Osteocyte (in vitro differentiated cells): ENCODE measurements around the gene GPR160. TPM values are rescaled to one million over a fixed set of nuclear protein-coding genes. Genes with fewer than 3 reads are reported as not detected.
"Not testable (repeated sequence)": the region's sequence is repeated elsewhere in the genome, so short reads cannot be mapped to it uniquely, and the experiment has no call there.

Experiments used
- DNase-seq: peaks from one replicate; pipeline ENCODE4 v3.0.0; 2021; ENCODE audit warnings: mixed read lengths; ENCODE audit not compliant: unreplicated experiment; ENCODE audit errors: extremely low spot score
- H3K27ac Mint-ChIP-seq: one replicate; pipeline ENCODE4 v1.8.0; 2021; ENCODE audit warnings: mild to moderate bottlenecking, mixed read lengths; ENCODE audit not compliant: unreplicated experiment
- H3K27me3 Mint-ChIP-seq: one replicate; pipeline ENCODE4 v1.8.0; 2021; ENCODE audit warnings: mixed read lengths; ENCODE audit not compliant: unreplicated experiment
- H3K36me3 Mint-ChIP-seq: one replicate; pipeline ENCODE4 v1.8.0; 2021; ENCODE audit warnings: mixed read lengths; ENCODE audit not compliant: unreplicated experiment
- H3K4me1 Mint-ChIP-seq: one replicate; pipeline ENCODE4 v1.8.0; 2021; ENCODE audit warnings: mixed read lengths; ENCODE audit not compliant: unreplicated experiment
- H3K4me3 Mint-ChIP-seq: one replicate; pipeline ENCODE4 v1.8.0; 2021; ENCODE audit warnings: mild to moderate bottlenecking, moderate library complexity, mixed read lengths; ENCODE audit not compliant: unreplicated experiment
- H3K9me3 Mint-ChIP-seq: one replicate; pipeline ENCODE4 v1.8.0; 2021; ENCODE audit warnings: mixed read lengths; ENCODE audit not compliant: unreplicated experiment
- CTCF ChIP-seq: fragments of 200-600 bp; sonication (generic); IDR thresholded peaks from 2 replicates; pipeline ENCODE4 v1.5.0; 2021; ENCODE audit warnings: antibody characterized with exemption, mild to moderate bottlenecking, moderate library complexity
- total RNA-seq: library from RNA; stranded (reverse); gene quantifications from 2 replicates; pipeline ENCODE4 v1.2.1, GENCODE V29; 2021

Gene GPR160
- total RNA-seq, 1 donor from 2014 or later, result 0.27 TPM

GRCh38 chr3:170016057-170016456, 21.7 kb upstream of the GPR160 start:
- peaks cover 8% of the 10 kb centered on the region for H3K27me3 Mint-ChIP-seq
- no peak for TF ChIP-seq CTCF
- H3K36me3 Mint-ChIP-seq, result no peaks in the 10 kb centered on the region
- H3K27ac Mint-ChIP-seq, result no peak overlapping the region
- no peaks in the 10 kb centered on the region for H3K4me1 Mint-ChIP-seq
- no peak for DNase-seq
- H3K9me3 Mint-ChIP-seq, result no peaks in the 10 kb centered on the region
- no peak overlapping the region for H3K4me3 Mint-ChIP-seq

GRCh38 chr3:170019306-170019705, 18.5 kb upstream of the GPR160 start:
- peaks cover 15% of the 10 kb centered on the region for H3K27me3 Mint-ChIP-seq
- H3K4me3 Mint-ChIP-seq, H3K4me1 Mint-ChIP-seq, H3K36me3 Mint-ChIP-seq, DNase-seq, H3K9me3 Mint-ChIP-seq, H3K27ac Mint-ChIP-seq: not testable (repeated sequence)

- DNase-seq, result no peak
- H3K9me3 Mint-ChIP-seq, result no peaks in the 10 kb centered on the region
- no peak overlapping the region for H3K4me3 Mint-ChIP-seq
- no peak for TF ChIP-seq CTCF
- no peaks in the 10 kb centered on the region for H3K36me3 Mint-ChIP-seq
- H3K4me1 Mint-ChIP-seq, result no peaks in the 10 kb centered on the region
- H3K27ac Mint-ChIP-seq, result no peak overlapping the region
- peaks cover 27% of the 10 kb centered on the region for H3K27me3 Mint-ChIP-seq
Measured at GRCh38 chr3:170021083-170021482, 16.7 kb upstream of the GPR160 start.

- Mint-ChIP-seq H3K27ac (no peak overlapping the region), H3K9me3 (no peaks in the 10 kb centered on the region), H3K27me3 (peaks cover 20% of the 10 kb centered on the region), H3K4me1 (no peaks in the 10 kb centered on the region), H3K4me3 (no peak overlapping the region), H3K36me3 (no peaks in the 10 kb centered on the region)
- no peak for TF ChIP-seq CTCF
- no peak for DNase-seq
Measured at GRCh38 chr3:170022336-170022735, 15.5 kb upstream of the GPR160 start.

- H3K27ac Mint-ChIP-seq, result no peak overlapping the region
- no peak for DNase-seq
- peaks cover 19% of the 10 kb centered on the region for H3K27me3 Mint-ChIP-seq
- no peak overlapping the region for H3K4me3 Mint-ChIP-seq
- no peaks in the 10 kb centered on the region for H3K9me3 Mint-ChIP-seq
- H3K4me1 Mint-ChIP-seq, result no peaks in the 10 kb centered on the region
- no peak for TF ChIP-seq CTCF
- no peaks in the 10 kb centered on the region for H3K36me3 Mint-ChIP-seq
Measured at GRCh38 chr3:170023165-170023564, 14.6 kb upstream of the GPR160 start.

GRCh38 chr3:170024581-170024980, 13.2 kb upstream of the GPR160 start:
- H3K27me3 Mint-ChIP-seq, result peaks cover 27% of the 10 kb centered on the region
- H3K4me1 Mint-ChIP-seq, result no peaks in the 10 kb centered on the region
- TF ChIP-seq CTCF, result no peak
- H3K4me3 Mint-ChIP-seq, result no peak overlapping the region
- no peaks in the 10 kb centered on the region for H3K36me3 Mint-ChIP-seq
- no peak overlapping the region for H3K27ac Mint-ChIP-seq
- DNase-seq, result no peak
- no peaks in the 10 kb centered on the region for H3K9me3 Mint-ChIP-seq
